Suprapubic skin (tissue), 3 donors: ENCODE measurements around the gene CACUL1.

Source experiments
- POLR2A ChIP-seq, 2 donors: fragments of 450-650 bp; IDR thresholded peaks; one replicate each; pipeline ENCODE4 v1.6.1; 2017; ENCODE audit warnings: antibody characterized with exemption in 2 of 2, mild to moderate bottlenecking in 2 of 2, moderate library complexity in 2 of 2
- TF ChIP-seq, protein P1 (sequence below), 2 donors: fragments of 200-600 bp in 1 of 2; fragments of 450-650 bp in 1 of 2; sonication (generic) in 1 of 2; IDR thresholded peaks; one replicate each; pipeline ENCODE4 v1.5.1; 2016 to 2019; ENCODE audit warnings: antibody characterized with exemption in 2 of 2, mild to moderate bottlenecking in 1 of 2, moderate library complexity in 1 of 2

DNA sequence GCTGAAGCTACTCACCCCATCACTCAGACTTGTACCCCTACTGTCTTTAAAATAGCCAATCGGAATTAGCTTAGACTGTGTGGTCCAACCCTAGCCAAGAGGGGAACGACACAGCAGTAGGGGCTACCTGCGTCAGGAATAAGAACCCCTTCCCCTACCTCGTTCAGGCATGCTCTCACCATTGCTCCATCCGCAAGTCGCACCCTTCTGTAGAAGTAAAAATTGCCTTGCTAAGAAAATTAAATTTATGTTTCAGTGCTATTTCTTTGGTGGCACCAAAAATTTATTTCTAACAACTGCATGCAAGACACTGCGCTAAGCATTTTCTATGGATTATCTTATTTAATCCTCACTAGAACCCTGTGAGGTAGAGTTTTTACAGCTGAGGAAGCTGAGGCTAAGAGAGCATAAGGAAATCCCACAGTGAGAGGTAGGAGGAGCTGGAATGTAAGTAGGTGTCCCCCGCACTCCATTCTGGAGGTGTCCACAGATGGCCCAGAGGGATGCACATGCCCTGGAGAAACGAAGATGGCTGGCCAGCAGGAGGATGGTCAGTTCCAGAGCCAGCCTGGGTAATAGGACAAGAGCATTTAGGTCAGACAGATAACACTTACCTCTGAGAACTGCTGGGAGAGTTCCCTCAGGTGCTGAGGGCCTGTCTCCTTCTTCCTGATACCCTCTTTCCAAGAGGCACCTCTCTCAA is 15.3 kb upstream of the CACUL1 start:
- TF ChIP-seq, protein P1, sequence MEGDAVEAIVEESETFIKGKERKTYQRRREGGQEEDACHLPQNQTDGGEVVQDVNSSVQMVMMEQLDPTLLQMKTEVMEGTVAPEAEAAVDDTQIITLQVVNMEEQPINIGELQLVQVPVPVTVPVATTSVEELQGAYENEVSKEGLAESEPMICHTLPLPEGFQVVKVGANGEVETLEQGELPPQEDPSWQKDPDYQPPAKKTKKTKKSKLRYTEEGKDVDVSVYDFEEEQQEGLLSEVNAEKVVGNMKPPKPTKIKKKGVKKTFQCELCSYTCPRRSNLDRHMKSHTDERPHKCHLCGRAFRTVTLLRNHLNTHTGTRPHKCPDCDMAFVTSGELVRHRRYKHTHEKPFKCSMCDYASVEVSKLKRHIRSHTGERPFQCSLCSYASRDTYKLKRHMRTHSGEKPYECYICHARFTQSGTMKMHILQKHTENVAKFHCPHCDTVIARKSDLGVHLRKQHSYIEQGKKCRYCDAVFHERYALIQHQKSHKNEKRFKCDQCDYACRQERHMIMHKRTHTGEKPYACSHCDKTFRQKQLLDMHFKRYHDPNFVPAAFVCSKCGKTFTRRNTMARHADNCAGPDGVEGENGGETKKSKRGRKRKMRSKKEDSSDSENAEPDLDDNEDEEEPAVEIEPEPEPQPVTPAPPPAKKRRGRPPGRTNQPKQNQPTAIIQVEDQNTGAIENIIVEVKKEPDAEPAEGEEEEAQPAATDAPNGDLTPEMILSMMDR (IDR thresholded peaks at IDR 0.05) = no peak
- TF ChIP-seq POLR2A (IDR thresholded peaks at IDR 0.05) = no peak
